T-helper 2 cell treated with Interferon-gamma antibody and Interleukin-4, amounts not matched to agents 100 ng/mL and 5 ng/mL, for 36 hours (primary cell): Measurements from ENCODE around the gene ELF1. TPM values are rescaled to one million over a fixed set of nuclear protein-coding genes. Genes with fewer than 3 reads are reported as not detected.
"Not testable (repeated sequence)": the region's sequence is repeated elsewhere in the genome, so short reads cannot be mapped to it uniquely, and the experiment has no call there.

Experiments used
- intact Hi-C: fragments of 100-400 bp; cut with micrococcal nuclease; formaldehyde crosslinking; loops from one replicate; pipeline ENCODE4 v1.15.1; 2023
- total RNA-seq: library from RNA; stranded (reverse); gene quantifications from 2 replicates; pipeline ENCODE4 v1.2.3, GENCODE V29; 2022

The ELF1 gene
- total RNA-seq, 1 donor from 2014 or later, result 117 TPM

DNA sequence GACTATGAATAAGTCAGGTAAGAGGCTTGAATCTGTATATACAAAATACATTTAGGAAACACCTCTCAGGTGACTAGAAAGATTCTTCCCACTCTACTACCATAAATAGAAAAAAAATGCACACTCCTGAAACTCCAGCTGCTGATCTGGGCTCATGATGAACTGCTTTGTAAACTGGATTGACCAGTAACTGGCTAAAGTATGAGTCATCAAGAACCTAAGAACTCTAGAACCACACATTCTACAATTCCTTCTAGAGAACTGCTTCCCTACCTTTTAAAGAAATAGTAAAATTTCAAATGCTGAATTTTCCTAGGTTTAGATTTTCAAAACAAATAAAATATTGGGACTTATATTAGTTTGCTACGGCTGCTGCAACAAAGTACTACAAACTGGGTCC lies 55.2 kb downstream of the ELF1 start:
- intact Hi-C loops, result loop anchor here (10.0 kb wide), 1 partner anchor 231 kb away; the partner anchor contains the start of gene KBTBD7

GRCh38 chr13:40961826-40962225 lies 57.3 kb downstream of the ELF1 start:
- intact Hi-C loops, result loop anchor here (10.0 kb wide), 1 partner anchor 233 kb away; the partner anchor contains the start of gene KBTBD7

DNA sequence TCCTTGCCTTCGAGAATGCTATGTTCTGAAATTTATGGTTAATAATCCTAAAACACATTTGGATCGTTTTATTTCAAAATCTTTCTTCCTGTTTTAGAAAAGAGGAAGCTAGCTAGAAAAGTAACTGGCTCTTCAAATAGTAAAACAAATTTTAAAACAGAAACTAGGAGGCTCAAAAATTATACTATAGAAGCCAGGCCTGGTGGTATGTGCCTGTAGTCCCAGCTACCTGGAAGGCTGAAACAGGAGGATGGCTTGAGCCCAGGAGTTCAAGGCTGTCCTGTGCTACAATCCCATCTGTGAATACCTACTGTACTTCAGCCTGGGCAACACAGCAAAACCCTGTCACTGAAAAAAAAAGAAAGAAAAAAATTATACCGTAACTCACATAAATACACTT lies 57.9 kb downstream of the ELF1 start:
- intact Hi-C loops, result loop anchor here (10.0 kb wide), 1 partner anchor 234 kb away; the partner anchor contains the start of gene KBTBD7

GRCh38 chr13:40960716-40961115 lies 58.4 kb downstream of the ELF1 start:
- intact Hi-C loops, result loop anchor here (10.0 kb wide), 1 partner anchor 234 kb away; the partner anchor contains the start of gene KBTBD7

- intact Hi-C loops, result no loop called here
These were observed 60.5 kb downstream of the ELF1 start for GRCh38 chr13:40958655-40959054.

GRCh38 chr13:40946485-40946884 lies 72.6 kb downstream of the ELF1 start:
- intact Hi-C loops, result no loop called here

DNA sequence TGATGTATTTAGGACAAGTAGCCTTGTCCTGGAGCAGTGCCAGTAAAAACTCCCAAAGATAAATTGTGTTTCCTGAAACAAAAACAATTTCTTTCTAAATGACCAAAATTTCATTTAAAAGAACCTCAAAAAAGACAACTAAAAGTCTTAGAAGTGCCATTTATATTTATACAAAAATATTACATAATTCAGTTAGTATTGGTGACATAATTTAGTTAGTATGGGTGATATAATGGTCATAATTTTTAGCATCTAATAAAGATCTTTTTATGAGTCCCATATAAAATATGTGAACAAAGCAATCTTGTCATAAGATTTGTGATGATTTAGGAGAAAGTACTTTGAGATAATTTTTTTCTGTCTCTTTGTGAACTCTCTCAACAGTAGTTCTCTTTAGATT lies 76.0 kb downstream of the ELF1 start:
- intact Hi-C loops, result no loop called here

DNA sequence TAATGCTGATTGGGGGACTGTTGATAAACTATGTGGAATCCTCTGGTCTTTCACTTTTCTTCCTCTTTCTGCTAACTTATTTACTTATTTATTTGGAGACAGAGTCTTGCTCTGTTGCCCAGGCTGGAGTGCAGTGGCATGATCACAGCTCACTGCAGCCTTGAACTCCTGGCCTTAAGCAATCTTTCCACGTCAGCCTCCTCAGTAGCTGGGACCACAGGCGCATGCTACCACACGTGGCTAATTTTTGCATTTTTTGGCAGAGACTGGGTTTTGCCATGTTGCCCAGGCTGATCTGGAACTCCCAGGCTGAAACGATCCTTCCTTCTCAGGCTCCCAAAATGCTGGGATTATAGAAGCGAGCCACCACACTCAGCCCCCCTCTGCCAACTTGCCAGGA lies 77.5 kb downstream of the ELF1 start:
- intact Hi-C loops, result no loop called here

DNA sequence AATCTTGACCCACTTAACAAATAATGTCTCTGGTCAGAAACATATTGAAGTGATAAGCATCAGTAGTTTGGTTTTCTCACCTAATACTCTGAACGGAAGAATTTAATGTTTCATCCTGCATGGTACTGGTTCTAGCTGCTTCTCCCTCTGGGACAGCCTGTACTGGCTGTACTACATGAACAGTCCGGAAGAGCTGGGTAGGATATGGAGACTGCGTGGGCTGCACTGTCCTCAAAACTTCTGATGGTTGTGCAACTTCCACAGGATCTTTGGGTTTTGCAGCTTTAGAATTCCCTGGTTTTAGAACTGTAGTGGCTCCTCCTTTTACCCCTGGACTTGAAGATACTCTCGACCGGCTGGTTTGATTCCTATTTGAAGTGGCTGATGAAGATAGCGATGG lies 78.3 kb downstream of the ELF1 start:
- intact Hi-C loops, result no loop called here

- intact Hi-C loops, result no loop called here
These were observed 85.5 kb downstream of the ELF1 start for GRCh38 chr13:40933508-40934204.

- intact Hi-C loops, result no loop called here
These were observed 86.9 kb downstream of the ELF1 start for GRCh38 chr13:40932252-40932651.

- intact Hi-C loops, result no loop called here
These were observed 87.4 kb downstream of the ELF1 start for GRCh38 chr13:40931719-40932118.

DNA sequence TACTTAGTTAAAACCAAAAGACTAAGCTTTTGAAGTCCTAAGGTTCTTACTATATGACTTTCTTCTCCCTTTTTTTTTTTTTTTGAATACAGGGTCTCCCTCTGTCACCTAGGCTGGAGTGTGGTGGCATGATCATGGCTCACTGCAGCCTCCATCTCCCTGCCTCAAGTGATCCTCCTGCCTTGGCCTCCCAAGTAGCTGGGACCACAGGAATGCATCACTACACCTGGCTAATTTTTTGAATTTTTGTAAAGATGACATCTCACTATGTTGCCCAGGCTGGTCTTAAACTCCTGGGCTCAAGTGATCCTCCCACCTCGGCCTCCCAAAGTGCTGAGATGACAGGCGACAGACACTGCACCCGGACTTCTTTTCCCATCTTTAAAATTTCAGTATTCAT lies 89.2 kb downstream of the ELF1 start:
- intact Hi-C loops, result not testable (repeated sequence)

GRCh38 chr13:40928980-40929379 lies 90.1 kb downstream of the ELF1 start:
- intact Hi-C loops, result no loop called here

GRCh38 chr13:40927929-40928328 lies 91.2 kb downstream of the ELF1 start:
- intact Hi-C loops, result no loop called here

DNA sequence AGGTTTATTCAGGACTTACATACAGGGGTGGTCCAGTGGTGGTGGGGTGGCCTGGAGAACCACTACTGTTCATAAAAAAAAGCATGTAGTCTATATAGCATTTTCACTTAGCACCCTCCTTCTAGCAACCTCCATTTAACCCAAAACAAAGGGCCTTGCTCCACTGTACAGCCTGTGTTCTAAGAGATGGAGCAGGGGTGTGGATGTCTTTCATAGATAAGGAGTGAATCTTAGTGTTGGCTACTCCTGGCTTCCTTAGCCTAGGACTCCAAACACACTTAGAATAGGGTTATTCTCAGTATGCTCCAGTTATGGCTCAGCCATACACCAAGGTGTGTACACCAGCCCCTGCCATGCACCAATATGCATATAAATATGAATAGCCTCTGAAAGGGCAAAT lies 95.2 kb downstream of the ELF1 start:
- intact Hi-C loops, result no loop called here

- intact Hi-C loops, result no loop called here
These were observed 96.6 kb downstream of the ELF1 start for GRCh38 chr13:40922437-40923040.

- intact Hi-C loops, result loop anchor here (1.0 to 2.0 kb wide), 5 partner anchors 60 to 211 kb away; partner anchors contain the start of genes ELF1, KBTBD6 and MRPS31
These were observed 98.3 kb downstream of the ELF1 start for GRCh38 chr13:40920826-40921225.

DNA sequence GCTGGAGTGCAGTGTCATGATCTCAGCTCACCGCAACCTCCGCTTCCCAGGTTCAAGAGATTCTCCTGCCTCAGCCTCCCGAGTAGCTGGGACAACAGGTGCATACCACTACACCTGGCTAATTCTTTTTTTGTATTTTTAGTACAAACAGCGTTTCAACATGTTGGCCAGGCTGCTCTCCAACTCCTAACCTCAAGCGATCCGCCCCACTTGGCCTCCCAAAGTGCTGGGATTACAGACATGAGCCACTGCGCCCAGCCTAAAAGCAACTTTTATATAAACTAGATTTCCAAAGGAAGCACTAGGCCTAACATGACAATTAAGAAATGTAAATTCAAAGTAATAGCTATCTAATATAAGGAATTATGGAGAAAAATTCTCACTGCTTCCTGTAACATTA lies 99.2 kb downstream of the ELF1 start:
- intact Hi-C loops, result loop anchor here (2.0 kb wide), 1 partner anchor 61 kb away; no protein-coding TSS in a partner anchor

DNA sequence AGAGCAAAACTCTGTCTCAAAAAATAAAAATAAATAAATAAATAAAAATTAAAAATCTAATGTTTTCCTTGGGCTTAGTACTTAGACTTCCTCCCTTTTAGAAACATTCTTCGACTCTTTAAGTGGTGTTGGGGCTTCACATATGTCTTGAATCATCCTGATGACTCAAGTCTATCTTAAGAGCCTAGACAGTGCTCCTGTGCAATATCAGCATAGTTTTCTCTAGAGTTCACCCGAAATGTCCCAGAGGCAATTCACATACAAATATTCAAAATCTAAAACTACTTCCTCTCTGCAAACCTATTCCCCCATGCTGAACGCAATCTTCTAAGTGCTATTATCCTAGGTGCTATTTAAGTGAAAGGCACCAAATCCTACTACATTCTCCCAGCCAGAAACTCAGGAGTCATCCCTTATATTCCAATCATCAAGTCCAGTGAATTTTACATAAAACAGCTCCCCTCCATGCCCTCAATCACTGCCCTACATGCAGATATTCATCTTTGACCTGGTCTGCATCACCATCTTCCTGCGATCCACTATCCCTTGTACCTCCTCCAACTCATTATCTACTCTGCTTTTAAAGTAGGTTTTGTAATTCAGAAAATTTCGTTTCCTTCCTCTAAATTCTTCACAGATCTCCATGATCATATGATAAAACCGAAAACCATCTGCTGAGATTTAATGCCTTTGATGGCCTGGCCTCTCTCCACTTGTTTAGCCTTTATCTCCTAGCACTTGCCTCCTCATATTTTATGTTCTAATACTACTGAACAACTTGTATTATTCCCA lies 102.7 kb downstream of the ELF1 start:
- intact Hi-C loops, result no loop called here

- intact Hi-C loops, result not testable (repeated sequence)
These were observed 104.3 kb downstream of the ELF1 start for GRCh38 chr13:40914863-40915262.

- intact Hi-C loops, result no loop called here
These were observed 107.8 kb downstream of the ELF1 start for GRCh38 chr13:40911341-40911740.
